ENCODE results near the gene AFP.

AFP gene

GRCh38 chr4:73470728-73471127, 34.7 kb downstream of the AFP start:
- no peak for DNase-seq

- DNase-seq = no peak
These were observed 41.2 kb downstream of the AFP start for GRCh38 chr4:73477176-73477575.

- DNase-seq = no peak
These were observed 43.3 kb downstream of the AFP start for GRCh38 chr4:73479323-73479722.

- DNase-seq = no peak
These were observed 45.3 kb downstream of the AFP start, which contains the start of gene AFM for GRCh38 chr4:73481358-73481757. AFM (plus strand) TSS chr4:73481745; CDS start chr4:73481776, 31 bp downstream.

GRCh38 chr4:73485085-73485484, 49.1 kb downstream of the AFP start:
- DNase-seq = no peak

GRCh38 chr4:73485596-73485995, 49.6 kb downstream of the AFP start:
- DNase-seq = no peak

- DNase-seq = no peak
These were observed 50.5 kb downstream of the AFP start for GRCh38 chr4:73486497-73486896.

GRCh38 chr4:73487233-73487632, 51.2 kb downstream of the AFP start:
- DNase-seq = no peak

- DNase-seq = no peak
These were observed 64.2 kb downstream of the AFP start for GRCh38 chr4:73499996-73500765.

GRCh38 chr4:73501664-73502265, 65.7 kb downstream of the AFP start:
- no peak for DNase-seq

- DNase-seq = no peak
These were observed 69.5 kb downstream of the AFP start for GRCh38 chr4:73505567-73505966.

All from NCI-H774 (cell line).